Measurements from ENCODE around the gene TRIM40.

GRCh38 chr6:30100585-30101443 is 35.1 kb upstream of the TRIM40 start:
- TF ChIP-seq SIN3A (IDR thresholded peaks at IDR 0.05; ENCODE audit: borderline replicate concordance, insufficient read depth, low read length) (no peak), TAF1 (IDR thresholded peaks at IDR 0.05; ENCODE audit: borderline replicate concordance, insufficient read depth, low read length) (no peak), POLR2AphosphoS5 (IDR thresholded peaks at IDR 0.05; ENCODE audit: low read depth, low read length) (no peak), REST (IDR thresholded peaks at IDR 0.05; ENCODE audit: insufficient read depth in 1 of 2, low read depth in 2 of 2, low read length in 2 of 2) (no peak), FOXP2 (optimal IDR thresholded peaks at IDR 0.05; ENCODE audit: borderline replicate concordance, extremely low read depth, extremely low read length, insufficient read depth) (no peak)

All from PFSK-1 (cell line).